Endothelial cell of umbilical vein (primary cell): ENCODE measurements around the gene SEC11A. TPM values are rescaled to one million over a fixed set of nuclear protein-coding genes. Genes with fewer than 3 reads are reported as not detected.
"Not testable (repeated sequence)": the region's sequence is repeated elsewhere in the genome, so short reads cannot be mapped to it uniquely, and the experiment has no call there.

Source experiments
- BruUV-seq: library from RNA; stranded (reverse); fragments of 400-500 nt; replicated peaks from 2 replicates; lab custom pipeline; 2021; lab: Mats Ljungman, UMichigan
- CTCF ChIA-PET: fragments of 300-600, 350-600 bp; sonication (Branson Sonifier 250); formaldehyde crosslinking; loops from one replicate; lab custom pipeline; 2021; ENCODE audit warnings: antibody characterized with exemption, inconsistent platforms; lab: Charles Lee
- POLR2A ChIA-PET: fragments of 300-600, 350-600 bp; sonication (Branson Sonifier 250); formaldehyde crosslinking; loops from one replicate; lab custom pipeline; 2021; ENCODE audit warnings: antibody characterized with exemption, inconsistent platforms; lab: Charles Lee
- DNase-seq: peaks from one replicate; pipeline ENCODE4 v3.0.0-alpha.2; 2011; ENCODE audit warnings: low read depth, low spot score
- FAIRE-seq: peaks from 2 replicates; lab custom pipeline; 2011; peaks lifted over from hg19 to GRCh38; lab: Jason Lieb, UNC
- H2AFZ ChIP-seq: 2 replicates; pipeline ENCODE4 v1.6.0; 2012; ENCODE audit warnings: low read depth, low read length, control low read depth, inconsistent platforms
- H3K27ac ChIP-seq: 2 replicates; pipeline ENCODE4 v1.5.1; 2011; ENCODE audit warnings: low read depth, mild to moderate bottlenecking, control low read depth, low read length, moderate library complexity; ENCODE audit not compliant: insufficient read depth
- H3K27me3 ChIP-seq, 2 experiments: 2 replicates each; pipeline versions ENCODE4 v1.6.0 to v1.6.1; 2011; ENCODE audit warnings: low read length in 2 of 2, mixed read lengths in 1 of 2; ENCODE audit not compliant: control insufficient read depth in 2 of 2, insufficient read depth in 2 of 2
- H3K36me3 ChIP-seq, 2 experiments: 2 replicates in 1 of 2; 3 replicates in 1 of 2; pipeline ENCODE4 v1.5.1; 2011; ENCODE audit warnings: low read length in 2 of 2, mild to moderate bottlenecking in 1 of 2, moderate library complexity in 1 of 2; ENCODE audit not compliant: control insufficient read depth in 2 of 2, insufficient read depth in 2 of 2; ENCODE audit errors: extremely low read depth in 1 of 2
- H3K4me1 ChIP-seq: 3 replicates; pipeline ENCODE4 v1.5.1; 2011; ENCODE audit warnings: mild to moderate bottlenecking, low read length; ENCODE audit not compliant: control insufficient read depth, insufficient read depth; ENCODE audit errors: extremely low read depth
- H3K4me2 ChIP-seq: 2 replicates; pipeline ENCODE4 v1.6.1; 2011; ENCODE audit warnings: low read length, control low read depth, mixed read lengths; ENCODE audit not compliant: insufficient read depth
- H3K4me3 ChIP-seq, 3 experiments: fragments of 200-600 bp in 1 of 3; sonication (generic), shearing (Covaris generic) in 1 of 3; replicated peaks in 1 of 3; 2 replicates each; pipeline ENCODE4 v1.5.1; 2011 to 2016; ENCODE audit warnings: control low read depth in 3 of 3, low read length in 3 of 3, mild to moderate bottlenecking in 2 of 3, inconsistent platforms in 1 of 3, low read depth in 1 of 3, moderate library complexity in 1 of 3; ENCODE audit not compliant: insufficient read depth in 1 of 3
- H3K79me2 ChIP-seq: 2 replicates; pipeline ENCODE4 v1.6.0; 2012; ENCODE audit warnings: low read length, inconsistent platforms; ENCODE audit not compliant: control insufficient read depth, insufficient read depth
- H3K9ac ChIP-seq: replicated peaks from 2 replicates; pipeline ENCODE3; 2011; ENCODE audit warnings: low read length, control low read depth; ENCODE audit not compliant: insufficient read depth; ENCODE audit errors: extremely low read depth
- H3K9me1 ChIP-seq: replicated peaks from 3 replicates; pipeline ENCODE4 v1.6.0; 2011; ENCODE audit warnings: mild to moderate bottlenecking, low read length; ENCODE audit not compliant: control insufficient read depth, insufficient read depth; ENCODE audit errors: extremely low read depth
- H3K9me3 ChIP-seq: replicated peaks from 2 replicates; pipeline ENCODE4 v1.5.1; 2012; ENCODE audit warnings: low read length, inconsistent platforms; ENCODE audit not compliant: control insufficient read depth, insufficient read depth
- H4K20me1 ChIP-seq: replicated peaks from 2 replicates; pipeline ENCODE3; 2011; ENCODE audit warnings: mild to moderate bottlenecking, low read length; ENCODE audit not compliant: control insufficient read depth, insufficient read depth; ENCODE audit errors: extremely low read depth
- EZH2 ChIP-seq: IDR thresholded peaks from 2 replicates; pipeline ENCODE4 v1.6.1; 2012; ENCODE audit warnings: borderline replicate concordance, low read depth, mild to moderate bottlenecking, moderate library complexity, low read length, inconsistent platforms; ENCODE audit not compliant: severe bottlenecking
- FOS ChIP-seq: IDR thresholded peaks from 2 replicates; pipeline ENCODE4 v1.6.1; 2011; ENCODE audit warnings: mild to moderate bottlenecking, low read length, moderate library complexity, borderline replicate concordance; ENCODE audit not compliant: insufficient read depth
- GATA2 ChIP-seq: IDR thresholded peaks from 2 replicates; pipeline ENCODE4 v1.7.0; 2011; ENCODE audit warnings: low read depth, mild to moderate bottlenecking, moderate library complexity, mixed read lengths, low read length; ENCODE audit not compliant: insufficient read length, insufficient read depth
- JUN ChIP-seq: IDR thresholded peaks from 2 replicates; pipeline ENCODE4 v1.6.1; 2011; ENCODE audit warnings: borderline replicate concordance, low read depth; ENCODE audit not compliant: insufficient read length, insufficient read depth
- MYC ChIP-seq: IDR thresholded peaks from one replicate; pipeline ENCODE4 v1.6.1; 2011; ENCODE audit warnings: mild to moderate bottlenecking, low read depth, low read length
- POLR2A ChIP-seq: IDR thresholded peaks from 2 replicates; pipeline ENCODE4 v1.6.1; 2012; ENCODE audit warnings: low read depth, mild to moderate bottlenecking, control low read depth, low read length
- POLR2AphosphoS5 ChIP-seq: IDR thresholded peaks from 2 replicates; pipeline ENCODE4 v1.6.1; 2012; ENCODE audit warnings: low read depth, mild to moderate bottlenecking, control low read depth, low read length, moderate library complexity; ENCODE audit not compliant: insufficient read depth
- dilution Hi-C: fragments of 300-500 bp; cut with MboI; formaldehyde crosslinking; loops from one replicate; pipeline ENCODE4 v1.15.0; 2019; ENCODE audit warnings: low sequenced_read_pairs; ENCODE audit not compliant: extremely low pct_ligation_motif_present
- intact Hi-C: fragments of 100-400 bp; cut with micrococcal nuclease; formaldehyde crosslinking; loops from one replicate; pipeline ENCODE4 v1.10.0; 2022
- polyA plus RNA-seq, 4 experiments: library from polyadenylated mRNA; depleted of rRNA in 3 of 4; stranded (reverse) in 3 of 4; unstranded in 1 of 4; fragments of >200 nt; gene quantifications; 2 replicates each; pipeline versions ENCODE4 v1.2.1 to v1.2.3, GENCODE V29; 2011 to 2012; ENCODE audit warnings: missing spikeins in 1 of 4
- total RNA-seq: library from RNA; stranded (reverse); gene quantifications from 2 replicates; pipeline ENCODE4 v1.2.3, GENCODE V29; 2021
- TF ChIP-seq, protein P1 (sequence below), 2 donors: IDR thresholded peaks; 1 replicate in 1 of 2; 2 replicates in 1 of 2; pipeline ENCODE4 v1.5.1; 2011; ENCODE audit warnings: low read length in 2 of 2, mild to moderate bottlenecking in 2 of 2, moderate library complexity in 2 of 2, control low read depth in 1 of 2, inconsistent platforms in 1 of 2, low read depth in 1 of 2; ENCODE audit not compliant: insufficient read depth in 1 of 2; ENCODE audit errors: extremely low read depth in 1 of 2
- TF ChIP-seq, protein P2 (sequence below): IDR thresholded peaks from 2 replicates; pipeline ENCODE4 v1.6.1; 2011; ENCODE audit not compliant: insufficient read depth, insufficient read length

Gene SEC11A
- total and polyA plus RNA-seq, 2 donors (not counting 3 experiments of a cell fraction or from before 2014, with no cell fraction given) = 189 to 204 TPM

DNA sequence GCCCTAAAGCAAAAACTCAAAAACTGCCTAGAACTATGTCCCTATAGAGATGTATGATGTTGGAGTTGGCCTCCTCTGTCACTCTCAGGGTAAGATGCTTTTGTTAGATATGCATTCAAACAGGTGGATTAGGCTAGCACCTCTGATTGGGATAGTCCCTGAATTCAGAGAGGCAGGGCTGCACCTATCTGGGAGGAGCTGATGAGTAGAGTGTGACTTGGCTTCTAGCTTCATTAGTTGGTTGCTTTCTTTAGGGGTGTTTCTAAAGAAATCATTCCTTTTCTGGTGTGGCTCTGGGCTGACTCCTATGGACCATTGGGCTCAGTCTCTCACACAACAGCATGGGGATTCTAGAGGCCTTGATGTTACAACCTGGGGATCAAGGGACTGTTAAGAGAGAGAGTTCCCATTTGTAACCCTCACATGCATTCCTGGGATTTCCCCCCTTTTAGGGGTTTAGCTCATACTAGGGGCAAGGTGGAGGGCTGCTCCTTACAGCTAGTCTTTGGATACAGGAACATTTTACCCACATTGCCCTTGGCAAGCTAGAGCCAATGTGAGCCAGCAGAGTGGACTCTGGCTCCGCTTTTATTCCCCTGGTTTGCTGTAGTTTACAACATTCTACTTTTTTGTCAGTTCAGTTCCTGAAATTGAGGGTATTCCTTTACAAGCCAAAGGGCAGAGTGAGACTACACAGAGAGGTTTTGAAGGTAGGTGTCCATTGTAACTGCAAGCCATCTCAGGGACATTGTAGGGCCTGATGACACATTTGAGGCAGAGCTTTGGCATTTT lies 40.0 kb upstream of the SEC11A start:
- Histone ChIP-seq H3K4me1 (peaks cover 8% of the 10 kb centered on the region), H3K27ac (no peak overlapping the region), H3K9ac (no peak overlapping the region), H3K4me3 (no peak overlapping the region), H3K9me1 (no peaks in the 10 kb centered on the region), H3K4me2 (no peak overlapping the region), H3K9me3 (no peaks in the 10 kb centered on the region), H2AFZ (no peak overlapping the region), H3K27me3 (no peaks in the 10 kb centered on the region), H3K79me2 (peaks cover 92% of the 10 kb centered on the region), H4K20me1 (peaks cover 4% of the 10 kb centered on the region), H3K36me3 (no peaks in the 10 kb centered on the region)
- ChIA-PET CTCF (no interaction called here), POLR2A (no interaction called here)
- DNase-seq (no peak), FAIRE-seq (no peak)
- TF ChIP-seq POLR2AphosphoS5 (no peak), POLR2A (no peak), FOS (no peak), JUN (no peak), GATA2 (no peak), EZH2 (no peak), MYC (no peak)
- TF ChIP-seq, protein P1, sequence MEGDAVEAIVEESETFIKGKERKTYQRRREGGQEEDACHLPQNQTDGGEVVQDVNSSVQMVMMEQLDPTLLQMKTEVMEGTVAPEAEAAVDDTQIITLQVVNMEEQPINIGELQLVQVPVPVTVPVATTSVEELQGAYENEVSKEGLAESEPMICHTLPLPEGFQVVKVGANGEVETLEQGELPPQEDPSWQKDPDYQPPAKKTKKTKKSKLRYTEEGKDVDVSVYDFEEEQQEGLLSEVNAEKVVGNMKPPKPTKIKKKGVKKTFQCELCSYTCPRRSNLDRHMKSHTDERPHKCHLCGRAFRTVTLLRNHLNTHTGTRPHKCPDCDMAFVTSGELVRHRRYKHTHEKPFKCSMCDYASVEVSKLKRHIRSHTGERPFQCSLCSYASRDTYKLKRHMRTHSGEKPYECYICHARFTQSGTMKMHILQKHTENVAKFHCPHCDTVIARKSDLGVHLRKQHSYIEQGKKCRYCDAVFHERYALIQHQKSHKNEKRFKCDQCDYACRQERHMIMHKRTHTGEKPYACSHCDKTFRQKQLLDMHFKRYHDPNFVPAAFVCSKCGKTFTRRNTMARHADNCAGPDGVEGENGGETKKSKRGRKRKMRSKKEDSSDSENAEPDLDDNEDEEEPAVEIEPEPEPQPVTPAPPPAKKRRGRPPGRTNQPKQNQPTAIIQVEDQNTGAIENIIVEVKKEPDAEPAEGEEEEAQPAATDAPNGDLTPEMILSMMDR (IDR thresholded peaks at IDR 0.05; ENCODE audit: extremely low read depth in 1 of 2, insufficient read depth in 1 of 2, low read depth in 1 of 2, low read length in 2 of 2) = no peak
- TF ChIP-seq, protein P2, sequence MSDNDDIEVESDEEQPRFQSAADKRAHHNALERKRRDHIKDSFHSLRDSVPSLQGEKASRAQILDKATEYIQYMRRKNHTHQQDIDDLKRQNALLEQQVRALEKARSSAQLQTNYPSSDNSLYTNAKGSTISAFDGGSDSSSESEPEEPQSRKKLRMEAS = no peak
- intact Hi-C loops (no loop called here), dilution Hi-C loops (no loop called here)
- BruUV-seq = no TSS peak

DNA sequence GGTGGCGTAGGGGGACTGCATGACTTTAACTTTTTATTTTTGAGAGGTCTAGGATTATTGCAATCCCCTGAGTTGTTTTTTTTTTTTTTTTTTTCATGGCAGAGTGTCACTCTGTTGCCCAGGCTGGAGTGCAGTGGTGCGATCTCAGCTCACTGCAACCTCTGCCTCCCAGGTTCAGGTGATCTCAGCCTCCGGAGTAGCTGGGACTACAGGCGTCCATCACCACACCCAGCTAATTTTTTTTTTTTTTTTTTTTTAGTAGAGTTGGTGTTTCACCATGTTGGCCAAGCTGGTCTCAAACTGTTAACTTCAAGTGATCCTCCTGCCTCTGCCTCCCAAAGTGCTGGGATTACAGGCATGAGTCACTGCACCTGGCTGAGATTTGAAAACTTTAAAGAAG lies 39.0 kb upstream of the SEC11A start:
- FAIRE-seq, H3K9ac ChIP-seq, dilution Hi-C loops, H2AFZ ChIP-seq, H3K36me3 ChIP-seq, DNase-seq, H3K9me3 ChIP-seq, H4K20me1 ChIP-seq, H3K4me2 ChIP-seq, H3K27ac ChIP-seq, BruUV-seq, intact Hi-C loops, CTCF ChIA-PET, H3K9me1 ChIP-seq, H3K27me3 ChIP-seq, H3K4me3 ChIP-seq, POLR2A ChIA-PET: not testable (repeated sequence)
- Histone ChIP-seq H3K79me2 (peaks cover 93% of the 10 kb centered on the region), H3K4me1 (peaks cover 17% of the 10 kb centered on the region)
